K562 (cell line): ENCODE data around the gene TYSND1. TPM values are rescaled to one million over a fixed set of nuclear protein-coding genes. Genes with fewer than 3 reads are reported as not detected.
A peak's percentile ranks its signal among the peaks of the same experiment; 100 is the strongest.

ENCODE experiments used
- ATAC-seq: fragments of 200-7000 bp; cut with Tn5 transposase; 3 replicates; pipeline ENCODE4 v1.9.1; 2020; ENCODE audit warnings: moderate library complexity
- BruUV-seq: library from RNA; stranded (reverse); fragments of 400-500 nt; replicated peaks from 2 replicates; lab custom pipeline; 2021; lab: Mats Ljungman, UMichigan
- CTCF ChIA-PET: fragments of 300-600 bp; formaldehyde crosslinking; extraction: SDS; loops from one replicate; lab custom pipeline; 2021; ENCODE audit warnings: low intra/inter-chr PET ratio; lab: Yijun Ruan, JAX
- POLR2A ChIA-PET: fragments of 300-600, 350-650 bp; sonication (Branson Sonifier 250); formaldehyde crosslinking; extraction: SDS; loops from one replicate; lab custom pipeline; 2021; ENCODE audit warnings: antibody characterized with exemption, inconsistent platforms; lab: Yijun Ruan, JAX
- DNase-seq, 4 experiments: peaks; one replicate each; pipeline versions ENCODE4 v3.0.0 to v3.0.0-alpha.2; 2011 to 2018; ENCODE audit warnings: low spot score in 3 of 4, mixed read lengths in 3 of 4; ENCODE audit errors: extremely low read depth in 1 of 4
- FAIRE-seq: peaks from 2 replicates; lab custom pipeline; 2011; peaks lifted over from hg19 to GRCh38; lab: Jason Lieb, UNC
- H2AFZ ChIP-seq: 2 replicates; pipeline ENCODE4 v1.6.0; 2011; ENCODE audit warnings: low read depth, low read length, control low read depth, inconsistent platforms
- H3K27ac ChIP-seq: fragments of 200-600 bp; 3 replicates; pipeline ENCODE4 v1.8.0; 2011; ENCODE audit warnings: low read depth, mild to moderate bottlenecking, control low read depth, inconsistent platforms, low read length, moderate library complexity, mixed read lengths; ENCODE audit errors: extremely low read depth
- H3K27me3 ChIP-seq, 2 experiments: fragments of 300-600 bp in 1 of 2; 2 replicates in 1 of 2; 3 replicates in 1 of 2; pipeline versions ENCODE4 v1.6.0 to v1.8.0; 2011; ENCODE audit warnings: inconsistent platforms in 2 of 2, low read length in 2 of 2, mild to moderate bottlenecking in 1 of 2, mixed read lengths in 1 of 2, moderate library complexity in 1 of 2; ENCODE audit not compliant: control insufficient read depth in 2 of 2, insufficient read depth in 2 of 2
- H3K36me3 ChIP-seq: fragments of 300-600 bp; 3 replicates; pipeline ENCODE4 v1.8.0; 2011; ENCODE audit warnings: mild to moderate bottlenecking, low read length, inconsistent platforms; ENCODE audit not compliant: control insufficient read depth, insufficient read depth
- H3K4me1 ChIP-seq, 2 experiments: fragments of 200-600 bp in 1 of 2; replicated peaks in 1 of 2; 2 replicates in 1 of 2; 3 replicates in 1 of 2; pipeline versions ENCODE4 v1.5.1 to v1.8.0; 2011; ENCODE audit warnings: inconsistent platforms in 2 of 2, low read length in 2 of 2, mild to moderate bottlenecking in 1 of 2, mixed read lengths in 1 of 2, moderate library complexity in 1 of 2; ENCODE audit not compliant: control insufficient read depth in 2 of 2, insufficient read depth in 2 of 2
- H3K4me2 ChIP-seq: 2 replicates; pipeline ENCODE4 v1.6.1; 2011; ENCODE audit warnings: low read length, control low read depth, inconsistent platforms, mixed read lengths; ENCODE audit not compliant: insufficient read depth
- H3K4me3 ChIP-seq: fragments of 200-600 bp; sonication (generic), shearing (Covaris generic); 2 replicates; pipeline ENCODE4 v1.5.1; 2016; ENCODE audit warnings: control low read depth, inconsistent platforms
- H3K79me2 ChIP-seq: fragments of 200-600 bp; 3 replicates; pipeline ENCODE4 v1.8.0; 2011; ENCODE audit warnings: low read length, inconsistent platforms; ENCODE audit not compliant: control insufficient read depth, insufficient read depth
- H3K9ac ChIP-seq, 2 experiments: 2 replicates each; pipeline versions ENCODE4 v1.6.0 to v1.6.1; 2011; ENCODE audit warnings: low read depth in 2 of 2, low read length in 2 of 2, control low read depth in 1 of 2, inconsistent platforms in 1 of 2, mild to moderate bottlenecking in 1 of 2, mixed read lengths in 1 of 2; ENCODE audit not compliant: insufficient read depth in 1 of 2
- H3K9me1 ChIP-seq: one replicate; pipeline ENCODE4 v1.6.0; 2011; ENCODE audit warnings: inconsistent platforms, mild to moderate bottlenecking, low read length, moderate library complexity; ENCODE audit not compliant: control insufficient read depth, insufficient read depth
- H3K9me3 ChIP-seq: replicated peaks from 2 replicates; pipeline ENCODE4 v1.5.1; 2011; ENCODE audit warnings: low read depth, low read length, inconsistent platforms; ENCODE audit not compliant: control insufficient read depth, insufficient read depth
- H4K20me1 ChIP-seq: replicated peaks from 2 replicates; pipeline ENCODE4 v1.6.1; 2011; ENCODE audit warnings: low read length, inconsistent platforms, mixed read lengths; ENCODE audit not compliant: control insufficient read depth, insufficient read depth
- BMI1 ChIP-seq: fragments of 150-350 bp; IDR thresholded peaks from 2 replicates; pipeline ENCODE4 v1.6.1; 2014; ENCODE audit warnings: low read length
- CBX2 ChIP-seq: fragments of 200-600 bp; sonication (generic); IDR thresholded peaks from one replicate; pipeline ENCODE4 v1.6.1; 2012; ENCODE audit warnings: mild to moderate bottlenecking, low read length, inconsistent platforms; ENCODE audit not compliant: insufficient read depth, poor library complexity, severe bottlenecking
- CBX8 ChIP-seq: fragments of 200-600 bp; sonication (generic); IDR thresholded peaks from 2 replicates; pipeline ENCODE4 v1.6.1; 2012; ENCODE audit warnings: borderline replicate concordance, mixed run types, low read depth, mild to moderate bottlenecking, moderate library complexity, mixed read lengths, low read length, control low read depth, inconsistent platforms; ENCODE audit not compliant: poor library complexity, severe bottlenecking; ENCODE audit errors: extremely low read depth
- E2F3 ChIP-seq: fragments of 250-450 bp; sonication (Bioruptor Pico); IDR thresholded peaks from 2 replicates; pipeline ENCODE4 v1.4.0; 2020; ENCODE audit warnings: mild to moderate bottlenecking
- ERF ChIP-seq: fragments of 450-650 bp; formaldehyde crosslinking; IDR thresholded peaks from 2 replicates; pipeline ENCODE4 v1.4.0; 2020; ENCODE audit warnings: mild to moderate bottlenecking, mixed read lengths
- FOS ChIP-seq: IDR thresholded peaks from 3 replicates; pipeline ENCODE4 v1.6.1; 2011; ENCODE audit not compliant: insufficient read length; ENCODE audit errors: extremely low read depth
- HNRNPH1 ChIP-seq: fragments of 200-400 bp; formaldehyde crosslinking; optimal IDR thresholded peaks from 2 replicates; pipeline ENCODE3; 2017; ENCODE audit warnings: low read depth, mild to moderate bottlenecking, low read length, moderate library complexity
- MLX ChIP-seq, 2 experiments: fragments of 450-650 bp in 1 of 2; sonication (generic) in 1 of 2; formaldehyde crosslinking; conservative IDR thresholded peaks; 2 replicates each; pipeline versions ENCODE4 v1.4.0 to v1.8.1; 2020 to 2022; ENCODE audit warnings: mild to moderate bottlenecking in 1 of 2, missing genetic modification reagents in 1 of 2
- MXD1 ChIP-seq: fragments of 250-450 bp; sonication (Bioruptor Pico); IDR thresholded peaks from 2 replicates; pipeline ENCODE4 v1.8.0; 2021; ENCODE audit warnings: borderline replicate concordance, mild to moderate bottlenecking, moderate library complexity; ENCODE audit not compliant: poor library complexity, severe bottlenecking
- NCOA2 ChIP-seq, 2 experiments: fragments of 450-650 bp; IDR thresholded peaks; 2 replicates each; pipeline ENCODE4 v1.6.1; 2018; ENCODE audit warnings: mild to moderate bottlenecking in 2 of 2, moderate library complexity in 1 of 2; ENCODE audit not compliant: partially characterized antibody in 2 of 2
- OTX1 ChIP-seq: fragments of 450-650 bp; formaldehyde crosslinking; IDR thresholded peaks from 2 replicates; pipeline ENCODE4 v1.4.0; 2022; ENCODE audit warnings: mild to moderate bottlenecking
- PCBP1 ChIP-seq: fragments of 200-400 bp; formaldehyde crosslinking; IDR thresholded peaks from 2 replicates; pipeline ENCODE4 v1.6.1; 2018; ENCODE audit warnings: mild to moderate bottlenecking, low read depth, low read length; ENCODE audit not compliant: poor library complexity, severe bottlenecking
- PHF21A ChIP-seq: fragments of 450-650 bp; IDR thresholded peaks from 2 replicates; pipeline ENCODE4 v1.6.1; 2017; ENCODE audit warnings: low read depth, borderline replicate concordance
- RBM17 ChIP-seq: fragments of 200-400 bp; formaldehyde crosslinking; IDR thresholded peaks from 2 replicates; pipeline ENCODE4 v1.6.1; 2017; ENCODE audit warnings: low read depth, mild to moderate bottlenecking, low read length, borderline replicate concordance
- ZBTB8A ChIP-seq: fragments of 450-650 bp; IDR thresholded peaks from 2 replicates; pipeline ENCODE4 v1.6.1; 2018; ENCODE audit warnings: mild to moderate bottlenecking, moderate library complexity; ENCODE audit not compliant: partially characterized antibody
- ZFP1 ChIP-seq: fragments of 450-650 bp; formaldehyde crosslinking; IDR thresholded peaks from 2 replicates; pipeline ENCODE4 v1.4.0; 2020; ENCODE audit warnings: mild to moderate bottlenecking, mixed read lengths
- ZKSCAN1 ChIP-seq: fragments of 150-350 bp; IDR thresholded peaks from 2 replicates; pipeline ENCODE4 v1.6.1; 2016; ENCODE audit warnings: low read depth, low read length
- ZNF253 ChIP-seq: fragments of 250-450 bp; sonication (Bioruptor Pico); conservative IDR thresholded peaks from 2 replicates; pipeline ENCODE4 v1.6.1; 2021; ENCODE audit warnings: mild to moderate bottlenecking
- ZNF551 ChIP-seq: fragments of 250-450 bp; sonication (Bioruptor Pico); IDR thresholded peaks from 2 replicates; pipeline ENCODE4 v1.5.0; 2021; ENCODE audit warnings: mild to moderate bottlenecking, moderate library complexity
- ZNF639 ChIP-seq, 2 experiments: fragments of 200-800 bp in 1 of 2; sonication (Bioruptor generic) in 1 of 2; sonication (generic) in 1 of 2; formaldehyde crosslinking in 1 of 2; IDR thresholded peaks in 1 of 2; conservative IDR thresholded peaks in 1 of 2; 2 replicates each; pipeline versions ENCODE4 v1.5.0 to v1.6.1; 2016 to 2020; ENCODE audit warnings: missing compliant biosample characterization in 1 of 2, missing genetic modification characterization in 1 of 2, missing genetic modification reagents in 1 of 2
- WGBS: fragments of 100-300 bp; shearing (Covaris generic); methylation state at CpG from one replicate; pipeline ENCODE4 v1.1.6; 2016; ENCODE audit warnings: low coverage, mixed read lengths; ENCODE audit not compliant: insufficient coverage; ENCODE audit errors: missing lambda C conversion rate; 5-methylcytosine and 5-hydroxymethylcytosine counted together
- in situ Hi-C: fragments of 300-500 bp; cut with MboI; formaldehyde crosslinking; loops from 4 replicates; pipeline ENCODE4 v1.15.0; 2018; ENCODE audit warnings: inconsistent platforms, mixed read lengths
- intact Hi-C: fragments of 100-400 bp; cut with micrococcal nuclease; formaldehyde crosslinking; loops from 2 replicates; pipeline ENCODE4 v1.14.2; 2022
- polyA plus RNA-seq, 8 experiments: library from polyadenylated mRNA; depleted of rRNA in 4 of 8; stranded (reverse) in 5 of 8; unstranded in 3 of 8; fragments of >200 nt; fragmentation: Nextera tagmentation in 2 of 8; fragmentation: Illumina TruSeq in 1 of 8; extraction: Ambion mirVana in 2 of 8; extraction: Trizol in 1 of 8; gene quantifications; 2 replicates each; pipeline versions ENCODE4 v1.2.1 to v1.2.3, GENCODE V29; 2011 to 2014; ENCODE audit warnings: inconsistent platforms in 1 of 8, missing spikeins in 1 of 8
- total RNA-seq, 7 experiments: library from RNA; depleted of rRNA in 6 of 7; stranded (reverse); fragments of >200 nt in 6 of 7; fragmentation: Illumina TruSeq in 2 of 7; extraction: Trizol in 2 of 7; gene quantifications; 2 replicates each; pipeline versions ENCODE4 v1.2.1 to v1.2.3, GENCODE V29; 2011 to 2021; ENCODE audit warnings: low replicate concordance in 1 of 7

The TYSND1 gene
- total and polyA plus RNA-seq, 9 of the 15 experiments (the other 6 are each of a cell fraction or from before 2014, with no cell fraction given), result 0.60 to 2.0 (median 1.3) TPM

GRCh38 chr10:70088308-70088698, 58.2 kb downstream of the TYSND1 start:
- no peak overlapping the region for H3K9ac ChIP-seq
- 9% methylated on average over 3 of the region's 3 CpGs for WGBS
- no peak overlapping the region for H3K27ac ChIP-seq
- H3K4me2 ChIP-seq, result no peak overlapping the region
- POLR2A ChIA-PET, result no interaction called here
- peaks cover 43 to 52% of the 10 kb centered on the region in 2 experiments for H3K27me3 ChIP-seq
- H3K79me2 ChIP-seq, result no peaks in the 10 kb centered on the region
- H3K36me3 ChIP-seq, result no peaks in the 10 kb centered on the region
- in situ Hi-C loops, result no loop called here
- no peaks in the 10 kb centered on the region for H3K9me1 ChIP-seq
- no peaks in the 10 kb centered on the region for H3K9me3 ChIP-seq
- ATAC-seq (no peak), DNase-seq (no peak), FAIRE-seq (no peak)
- H2AFZ ChIP-seq, result no peak overlapping the region
- TF ChIP-seq PCBP1 (no peak), ZFP1 (CRISPR knock-in tag) (no peak), ZNF253 (CRISPR knock-in tag) (no peak), ZNF639 (CRISPR knock-in tag; conservative IDR thresholded peaks at IDR 0.05 in 1 of 2, IDR thresholded peaks at IDR 0.05 in 1 of 2) (no peak), MXD1 (CRISPR knock-in tag) (no peak), CBX2 (peak; percentile 64), FOS (no peak), MLX (CRISPR knock-in tag; conservative IDR thresholded peaks at IDR 0.05) (no peak), RBM17 (no peak), NCOA2 (IDR thresholded peaks at IDR 0.05; ENCODE audit: partially characterized antibody in 2 of 2) (no peak), BMI1 (peak; percentile 64; the same call in 1 of the 2 replicates), ZKSCAN1 (no peak), ERF (CRISPR knock-in tag) (no peak), ZNF551 (CRISPR knock-in tag) (no peak), OTX1 (CRISPR knock-in tag) (no peak), CBX8 (peak; percentile 95), PHF21A (no peak), HNRNPH1 (no peak), E2F3 (no peak), ZBTB8A (no peak)
- H4K20me1 ChIP-seq, result peaks cover 6% of the 10 kb centered on the region; the same call in 1 of the 2 replicates
- CTCF ChIA-PET, result no interaction called here
- H3K4me1 ChIP-seq, result peaks cover 0 to 5% of the 10 kb centered on the region in 2 experiments; a peak in 3 of 5 replicates
- no TSS peak for BruUV-seq
- H3K4me3 ChIP-seq, result no peak overlapping the region
- intact Hi-C loops, result no loop called here
